ENCODE results near the gene RPRD2.
A peak's percentile ranks its signal among the peaks of the same experiment; 100 is the strongest.

Gene RPRD2

GRCh38 chr1:150514913-150515327, 151.0 kb downstream of the RPRD2 start:
- DNase-seq (ENCODE audit: low read depth) = no peak

DNA sequence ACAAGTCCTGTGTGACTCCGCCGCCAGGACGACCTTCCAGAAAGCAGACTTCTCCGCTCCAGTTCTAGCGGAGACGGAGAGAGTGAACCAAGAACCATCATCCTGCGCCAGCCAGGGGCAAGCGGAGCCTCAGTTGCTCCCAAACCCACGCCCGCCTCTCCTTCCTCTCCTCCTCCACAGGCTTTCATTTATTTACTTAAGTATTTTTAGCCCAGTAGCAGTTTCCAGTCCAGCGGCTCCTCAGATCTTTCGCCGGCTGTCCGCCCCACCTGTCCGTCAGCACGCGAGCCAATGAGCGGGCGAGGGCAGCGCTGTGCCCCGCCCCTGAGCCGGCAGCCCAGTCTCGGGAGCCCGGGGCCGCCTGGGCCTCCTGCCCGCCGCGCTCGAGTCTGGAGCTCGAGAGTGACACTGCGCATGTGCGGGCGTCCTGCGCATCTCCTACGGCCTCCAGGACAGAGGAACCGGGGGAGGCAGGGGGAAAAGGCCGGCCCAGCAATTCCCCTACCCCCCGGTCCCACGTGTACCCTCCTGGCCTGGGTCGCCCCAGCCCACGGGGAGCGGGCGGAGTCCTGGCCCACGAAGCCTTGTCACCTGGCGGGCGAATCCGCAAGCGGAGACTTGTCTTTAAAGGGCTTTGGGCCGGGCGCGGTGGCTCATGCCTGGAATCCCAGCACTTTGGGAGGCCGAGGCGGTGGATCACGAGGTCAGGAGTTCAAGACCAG, 151.5 kb downstream of the RPRD2 start, which contains the start of gene FALEC:
Gene FALEC, plus strand, starts transcription at position 425 of the 722 bp plus-strand sequence.
- peak; percentile 86 for DNase-seq (ENCODE audit: low read depth)

DNA sequence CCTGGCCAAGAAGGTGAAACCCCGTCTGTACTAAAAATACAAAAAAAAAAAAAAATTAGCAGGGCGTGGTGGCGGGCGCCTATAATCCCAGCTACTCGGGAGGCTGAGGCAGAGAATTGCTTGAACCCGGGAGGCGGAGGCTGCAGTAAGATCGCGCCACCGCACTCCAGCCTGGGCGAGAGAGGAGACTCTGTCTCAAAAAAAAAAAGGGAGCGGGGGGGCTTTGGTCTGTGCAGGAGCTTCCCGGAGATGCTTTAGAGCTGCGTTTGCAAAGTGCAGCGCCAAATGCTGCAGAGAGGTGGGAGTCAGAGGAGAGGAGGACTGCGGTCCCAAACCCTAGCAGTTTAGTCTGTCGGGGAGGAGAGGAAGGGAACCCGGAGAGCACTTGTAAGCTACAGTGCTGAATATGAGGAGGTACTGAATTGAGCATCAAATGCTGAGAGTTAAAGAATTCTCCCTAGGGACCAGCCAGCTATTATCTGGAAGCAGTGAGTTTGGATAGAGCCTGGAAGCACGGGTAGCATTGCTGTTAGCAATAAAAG, 152.2 kb downstream of the RPRD2 start:
- DNase-seq (ENCODE audit: low read depth) = no peak

DNA sequence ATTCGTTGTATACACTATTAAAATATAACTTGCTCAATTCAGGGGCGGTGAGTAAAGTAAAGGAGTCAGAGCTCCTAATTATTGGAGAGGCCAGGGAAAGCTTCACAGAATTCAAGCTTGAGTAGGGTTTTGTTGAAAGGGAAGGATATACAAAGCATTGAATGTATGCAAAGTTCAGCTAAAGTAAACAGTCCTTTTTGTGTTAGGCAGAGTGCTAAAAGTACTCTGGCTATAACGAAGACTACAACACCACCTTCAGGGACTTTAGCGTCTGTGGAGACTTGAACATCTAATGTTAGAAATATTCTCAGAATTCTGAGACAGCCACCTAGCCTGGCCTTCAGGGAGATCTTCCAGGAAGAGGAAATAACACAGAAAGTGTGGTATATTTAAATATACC, 152.7 kb downstream of the RPRD2 start:
- no peak for DNase-seq (ENCODE audit: low read depth)

DNA sequence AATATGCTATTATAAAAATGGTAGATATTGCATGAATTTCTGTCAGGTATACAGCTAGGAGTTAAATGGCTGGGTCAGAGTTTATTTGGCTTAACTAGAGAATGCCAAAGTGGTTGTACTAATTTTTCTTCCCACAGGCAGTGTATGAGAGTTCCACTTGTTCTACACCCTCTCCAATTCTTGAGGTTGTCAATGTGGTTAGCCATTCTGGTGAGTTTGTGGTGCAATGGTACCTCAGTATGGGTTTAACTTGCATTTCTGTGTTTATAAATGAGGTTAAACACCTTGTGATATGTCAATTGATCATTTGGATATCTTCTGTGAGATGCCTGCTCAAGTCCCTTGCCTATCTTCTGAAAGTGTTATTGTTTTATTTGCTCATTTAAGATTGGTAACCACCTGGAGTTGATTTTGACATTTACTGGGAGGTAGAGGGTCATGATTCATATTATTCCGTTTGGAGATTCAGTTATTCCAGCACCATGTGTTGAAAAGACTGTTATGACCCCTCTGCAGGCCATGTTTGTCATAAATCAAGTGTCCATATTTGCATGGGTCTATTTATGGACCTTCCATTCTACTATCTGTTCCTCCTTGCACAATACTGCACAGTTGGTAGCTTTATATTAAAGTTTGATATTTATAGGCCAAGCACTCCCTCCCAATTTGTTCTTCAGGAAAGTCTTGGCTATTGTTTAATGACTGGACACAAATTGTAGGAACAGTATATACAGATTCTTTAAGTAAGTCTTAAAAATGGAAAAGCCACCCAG, 157.4 kb downstream of the RPRD2 start:
- no peak for DNase-seq (ENCODE audit: low read depth)

GRCh38 chr1:150525348-150525747, 161.4 kb downstream of the RPRD2 start:
- no peak for DNase-seq (ENCODE audit: low read depth)
